Measurements from ENCODE around the gene LPCAT2. TPM values are rescaled to one million over a fixed set of nuclear protein-coding genes. Genes with fewer than 3 reads are reported as not detected.

LPCAT2 gene
- total and polyA plus RNA-seq, 2 of the 13 experiments (the other 11 are each of a cell fraction or from before 2014, with no cell fraction given): 9.9 to 17.6 TPM

- TF ChIP-seq HMGXB3 (CRISPR knock-in tag; IDR thresholded peaks at IDR 0.05; ENCODE audit: borderline replicate concordance) (peak; percentile 41; the same call in 1 of the 2 replicates), PLSCR1 (CRISPR knock-in tag; IDR thresholded peaks at IDR 0.05; ENCODE audit: borderline replicate concordance) (no peak), GABPB1 (CRISPR knock-in tag; IDR thresholded peaks at IDR 0.05) (peak; percentile 14; the same call in 1 of the 2 replicates), ARID5B (CRISPR knock-in tag; IDR thresholded peaks at IDR 0.05) (peak; percentile 72; the same call in 1 of the 2 replicates), SALL1 (CRISPR knock-in tag; IDR thresholded peaks at IDR 0.05) (peak; percentile 45; the same call in 1 of the 2 replicates), ZBTB40 (IDR thresholded peaks at IDR 0.05) (no peak), ZBTB40 (CRISPR knock-in tag; IDR thresholded peaks at IDR 0.05) (0 out of 2 replicates have a peak, but pooled peaks have one; percentile 28), NFKBIZ (CRISPR knock-in tag; IDR thresholded peaks at IDR 0.05) (no peak), ETS1 (CRISPR knock-in tag; IDR thresholded peaks at IDR 0.05) (no peak)
Observed at GRCh38 chr16:55506083-55506482, 2.8 kb upstream of the LPCAT2 start (continued).

All from HepG2 (cell line).